DMS53 treated with DMSO at 0.1 percent for 48 hours (cell line): ENCODE measurements around the gene PTPRCAP.
A peak's percentile ranks its signal among the peaks of the same experiment; 100 is the strongest.
"Not testable (repeated sequence)": the region's sequence is repeated elsewhere in the genome, so short reads cannot be mapped to it uniquely, and the experiment has no call there.

Experiments used
- DNase-seq: peaks from one replicate; lab custom pipeline; 2025; ENCODE audit not compliant: unreplicated experiment; lab: John Stamatoyannopoulos, UW

Gene PTPRCAP

DNA sequence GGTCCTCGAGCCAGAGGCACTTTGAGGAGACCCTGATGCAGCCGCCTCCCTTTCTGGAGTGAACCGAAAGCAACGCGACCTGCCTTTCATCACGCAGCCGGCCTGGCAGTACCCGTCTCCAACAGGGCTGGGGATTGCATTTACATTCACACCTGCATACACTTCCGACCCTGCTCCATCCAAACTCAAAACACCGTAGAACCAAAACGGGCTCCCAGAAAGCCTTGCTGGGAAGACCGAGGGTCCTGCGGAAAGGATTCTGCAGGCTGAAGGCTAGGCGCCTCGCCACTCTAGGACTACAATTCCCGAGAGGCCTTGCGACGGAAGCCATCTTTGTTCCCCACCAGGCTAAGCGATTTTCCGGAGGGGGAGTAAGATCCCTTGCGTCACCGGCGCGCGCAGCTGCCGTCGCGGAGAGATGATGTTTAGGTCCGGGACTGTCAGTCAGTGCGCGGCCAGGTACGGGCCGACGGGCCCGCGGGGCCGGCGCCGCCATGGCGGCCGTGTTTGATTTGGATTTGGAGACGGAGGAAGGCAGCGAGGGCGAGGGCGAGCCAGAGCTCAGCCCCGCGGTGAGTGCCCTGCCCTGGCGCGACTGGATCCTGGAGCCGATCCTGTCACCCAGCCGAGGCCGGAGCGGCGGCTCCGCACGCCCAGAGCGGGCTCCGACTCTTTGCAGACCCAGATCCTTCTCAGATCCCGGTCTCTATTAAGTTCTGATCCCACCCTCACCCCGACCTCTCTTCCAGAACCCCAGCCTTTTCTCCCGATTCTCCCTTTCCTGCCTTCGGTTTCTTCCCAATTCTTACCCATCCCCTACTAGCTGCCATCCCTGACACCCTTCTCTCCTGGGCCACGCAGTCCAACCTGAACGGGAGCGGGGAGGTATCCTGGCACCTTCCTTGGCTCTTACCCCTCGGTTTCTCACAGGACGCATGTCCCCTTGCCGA is 9.2 kb downstream of the PTPRCAP start, which contains the start of gene RPS6KB2:
Gene RPS6KB2, plus strand, starts transcription at position 443 of the 950 bp plus-strand sequence. Its CDS starts 52 bp downstream, at position 495.
- DNase-seq, result peak; percentile 97

GRCh38 chr11:67427364-67427859 is 10.1 kb downstream of the PTPRCAP start:
- DNase-seq, result not testable (repeated sequence)

GRCh38 chr11:67423891-67424613 is 13.4 kb downstream of the PTPRCAP start:
- no peak for DNase-seq

GRCh38 chr11:67423466-67423865 is 14.0 kb downstream of the PTPRCAP start:
- no peak for DNase-seq

DNA sequence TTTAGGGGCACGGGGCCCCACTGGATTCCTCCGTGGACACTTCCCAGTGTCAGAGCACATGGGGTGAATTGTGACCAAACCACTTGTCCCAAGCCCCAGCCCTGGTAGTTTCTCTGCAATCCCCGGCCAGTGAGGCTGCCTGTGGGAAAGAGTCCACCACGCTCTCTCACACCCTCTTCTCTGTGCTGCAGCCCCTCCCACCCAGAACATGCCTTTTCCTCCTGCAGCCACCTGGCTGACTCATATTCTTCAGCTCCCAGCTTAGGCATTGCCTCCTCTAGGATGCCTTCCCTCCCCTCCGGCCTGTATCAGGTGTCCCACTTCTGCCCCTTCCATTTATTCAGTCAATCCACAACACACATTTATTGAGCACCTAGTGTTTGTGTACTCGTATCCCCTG is 14.6 kb downstream of the PTPRCAP start:
- no peak for DNase-seq

DNA sequence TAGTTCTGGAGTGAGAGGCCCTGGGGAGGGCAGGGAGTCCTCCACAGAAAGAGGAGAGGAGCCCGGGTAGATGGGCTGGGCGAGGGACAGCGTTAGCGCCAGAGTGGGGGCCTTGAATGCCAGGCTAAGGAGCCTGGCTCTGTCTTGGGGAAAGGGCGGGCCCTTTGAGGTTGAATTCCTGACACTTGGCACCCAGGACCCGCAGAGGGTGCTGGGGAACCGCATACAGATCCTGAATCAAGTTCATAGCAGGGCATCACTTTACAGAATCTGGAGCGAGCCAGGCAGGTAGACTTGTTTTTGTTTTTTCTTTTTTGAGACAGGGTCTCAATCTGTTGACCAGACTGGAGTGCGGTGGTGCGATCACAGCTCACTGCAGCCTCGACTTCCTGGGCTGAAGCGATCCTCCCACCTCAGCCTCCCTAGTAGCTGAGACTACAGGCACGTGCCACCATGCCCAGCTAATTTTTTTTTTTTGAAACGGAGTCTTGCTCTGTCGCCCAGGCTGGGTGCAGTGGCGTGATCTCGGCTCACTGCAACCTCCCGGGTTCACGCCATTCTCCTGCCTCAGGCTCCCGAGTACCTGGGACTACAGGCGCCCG is 16.0 kb downstream of the PTPRCAP start:
- DNase-seq, result no peak

DNA sequence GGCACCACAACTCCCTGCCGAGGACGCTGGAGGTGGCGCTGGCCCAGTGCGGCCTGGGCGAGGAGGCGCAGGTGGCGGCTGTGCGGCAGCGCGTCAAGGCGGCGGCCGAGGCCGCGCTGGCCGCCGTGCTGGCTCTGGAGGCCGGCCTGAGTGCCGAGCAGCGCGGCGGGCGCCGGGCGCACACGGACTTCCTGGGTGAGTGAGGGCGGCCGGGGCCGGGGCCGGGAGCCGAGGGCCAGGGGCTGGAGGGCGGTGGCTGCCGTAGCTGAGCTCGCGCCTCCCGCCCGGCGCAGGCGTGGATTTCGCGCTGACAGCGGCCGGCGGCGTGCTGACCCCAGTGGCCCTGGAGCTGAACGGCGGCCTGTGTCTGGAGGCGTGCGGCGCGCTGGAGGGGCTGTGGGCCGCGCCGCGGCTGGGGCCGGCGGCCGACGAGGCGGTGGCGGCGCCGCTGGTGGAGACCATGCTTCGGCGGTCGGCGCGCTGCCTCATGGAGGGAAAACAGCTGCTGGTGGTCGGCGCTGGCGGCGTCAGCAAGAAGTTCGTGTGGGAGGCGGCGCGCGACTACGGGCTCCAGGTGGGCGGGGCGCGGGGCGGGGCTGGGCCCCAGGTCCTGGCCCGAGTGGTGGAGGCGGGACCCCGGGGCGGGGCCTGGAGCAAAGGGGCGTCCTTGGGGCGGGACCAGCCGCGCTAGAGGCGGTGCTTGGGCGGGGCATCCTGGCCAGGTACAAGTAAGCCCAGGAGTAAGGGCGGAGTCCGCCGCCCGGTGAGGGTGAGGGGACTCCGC is 16.6 kb downstream of the PTPRCAP start:
- DNase-seq, result peak; percentile 85

GRCh38 chr11:67420147-67420645 is 17.3 kb downstream of the PTPRCAP start:
- DNase-seq, result no peak

- no peak for DNase-seq
These were observed 18.0 kb downstream of the PTPRCAP start for GRCh38 chr11:67419325-67420049.

- DNase-seq, result no peak
These were observed 18.8 kb downstream of the PTPRCAP start for GRCh38 chr11:67418476-67419281.

DNA sequence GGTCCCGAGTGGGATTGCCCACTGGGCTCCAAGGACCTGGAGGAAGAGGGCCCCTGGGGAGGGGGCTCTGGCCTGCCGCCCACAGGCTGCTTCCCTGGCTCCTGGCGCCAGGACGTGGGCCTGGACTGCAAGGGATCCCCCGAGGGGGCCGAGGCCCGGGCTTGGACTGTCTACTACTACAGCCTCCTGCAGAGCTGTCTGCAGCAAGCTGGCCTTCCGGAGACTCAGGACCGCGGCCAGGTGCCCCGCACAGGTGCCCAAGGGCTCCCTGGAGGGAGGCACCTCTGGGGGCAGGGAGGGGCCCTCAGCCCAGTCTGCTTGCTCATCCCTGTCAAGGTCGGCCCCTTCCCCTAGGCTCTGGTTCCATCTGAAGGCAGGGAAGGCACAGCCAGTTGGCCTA is 20.1 kb downstream of the PTPRCAP start:
- no peak for DNase-seq

DNA sequence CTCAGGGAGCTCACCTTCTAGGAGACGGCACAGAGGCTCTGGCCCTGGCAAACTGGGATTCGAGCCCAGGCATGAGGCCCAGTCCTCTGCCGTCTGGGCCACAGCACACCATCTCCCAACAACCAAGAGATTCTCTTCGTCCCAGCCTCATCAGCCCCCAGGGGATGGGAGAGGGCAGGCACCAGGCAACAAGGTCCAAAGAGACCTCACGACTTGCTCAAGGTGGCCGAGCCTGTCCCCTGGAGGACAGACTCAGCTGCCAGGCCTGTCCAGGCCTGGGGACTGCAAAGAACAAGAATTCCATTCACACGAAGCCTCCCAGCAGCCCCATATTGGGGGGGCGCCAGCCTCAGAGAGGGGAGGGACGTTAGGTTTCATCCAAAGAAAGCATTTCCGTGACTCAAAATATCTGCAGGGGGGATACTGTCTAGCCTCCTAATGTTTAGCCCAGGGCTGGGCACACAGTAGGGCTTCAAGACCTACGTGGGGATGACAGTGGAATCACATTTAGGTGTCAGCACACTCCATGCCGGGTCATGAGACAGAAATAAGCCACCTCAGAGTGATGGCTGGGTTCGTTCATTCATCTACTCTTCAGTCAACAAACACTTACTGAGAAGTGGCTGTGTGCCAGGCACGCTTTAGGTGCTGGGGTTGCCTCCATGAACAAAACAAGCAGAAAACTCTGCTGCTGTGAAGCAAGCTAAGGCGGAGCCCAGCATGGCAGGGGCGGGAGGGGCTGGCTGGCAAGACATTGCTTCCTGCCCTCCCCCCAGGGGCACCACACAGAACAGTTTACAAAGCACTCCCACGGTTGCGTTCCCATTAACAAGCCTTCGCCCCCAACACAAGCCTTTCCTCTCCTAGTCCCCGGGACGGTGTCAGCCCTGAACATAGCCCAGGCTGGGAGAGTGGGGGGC is 20.8 kb downstream of the PTPRCAP start:
- DNase-seq, result peak; percentile 31

DNA sequence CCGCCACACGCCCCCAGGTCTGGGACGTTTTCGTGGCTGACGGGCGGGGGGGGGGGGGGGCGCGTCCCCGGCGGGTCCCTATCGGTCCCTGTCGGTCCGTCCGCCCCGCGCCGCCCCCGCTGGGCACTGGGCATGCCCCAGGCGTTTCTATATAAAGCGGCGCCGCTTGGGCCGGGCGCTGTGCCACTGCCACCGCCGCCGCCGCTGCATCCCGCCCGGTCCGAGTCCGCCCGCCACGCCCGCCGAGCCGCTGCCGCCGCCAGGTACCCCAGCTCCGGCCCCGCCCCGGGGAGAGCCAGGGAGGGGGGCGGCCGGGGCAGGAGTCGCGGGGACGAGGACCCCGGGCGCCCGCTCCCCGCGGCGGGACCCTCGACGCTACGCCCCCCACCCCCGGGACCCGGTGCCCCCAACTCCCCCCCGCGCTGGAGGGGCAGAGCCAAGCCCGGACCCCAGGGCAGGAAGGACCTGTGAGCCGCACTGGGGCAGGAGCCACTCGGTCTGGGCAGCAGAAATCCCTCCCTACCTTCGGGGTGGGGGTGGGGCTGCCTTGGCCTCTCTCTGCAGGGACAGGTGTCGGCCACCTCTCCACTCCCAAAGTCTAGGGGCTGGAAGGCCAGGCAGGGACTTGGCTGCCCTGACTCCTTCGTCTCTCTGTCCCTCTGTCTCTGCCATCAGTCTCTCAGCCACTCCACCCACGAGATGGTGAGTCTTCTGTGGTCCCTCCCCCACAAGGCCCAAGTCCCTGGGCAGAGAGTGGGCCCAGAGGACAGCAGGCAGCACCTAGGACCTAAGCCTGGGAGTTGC is 21.8 kb downstream of the PTPRCAP start, which contains the start of gene CARNS1:
Gene CARNS1, plus strand, starts transcription at position 178 of the 804 bp plus-strand sequence. Its CDS starts 522 bp downstream, at position 700.
- DNase-seq, result peak; percentile 19

DNA sequence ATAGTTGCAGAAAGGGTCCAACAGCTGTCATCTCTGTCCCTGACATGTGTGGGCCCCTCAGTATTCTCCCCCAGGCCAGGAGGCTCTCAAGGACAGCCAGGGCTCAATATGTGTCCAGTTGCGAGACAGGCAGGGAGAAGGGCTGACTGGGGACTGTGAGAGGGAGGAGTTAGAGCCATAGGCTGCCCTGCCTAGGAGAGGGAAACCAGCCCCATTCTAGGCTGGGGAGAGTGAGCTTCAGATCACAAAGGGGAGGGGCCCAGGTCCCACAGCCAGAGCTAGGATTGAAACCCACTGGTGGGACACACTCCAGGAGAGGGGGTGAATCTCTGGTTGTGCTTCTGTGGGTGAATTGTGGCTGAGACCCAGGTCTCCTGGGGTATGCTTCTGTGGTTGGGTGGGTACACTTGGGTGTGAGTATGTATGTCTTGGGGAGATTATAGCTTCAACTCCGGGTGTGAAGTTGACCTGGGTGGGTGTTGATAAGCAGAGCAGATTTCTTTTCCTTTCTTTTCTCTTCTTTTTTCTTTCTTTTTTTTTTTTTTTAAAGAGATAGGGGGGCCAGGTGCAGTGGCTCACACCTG is 24.1 kb downstream of the PTPRCAP start:
- DNase-seq, result no peak

GRCh38 chr11:67412495-67413179 is 24.8 kb downstream of the PTPRCAP start:
- no peak for DNase-seq

GRCh38 chr11:67411785-67412152 is 25.7 kb downstream of the PTPRCAP start:
- DNase-seq, result no peak
